Suprapubic skin (tissue), 4 donors: ENCODE results near the gene MAD1L1. TPM values are rescaled to one million over a fixed set of nuclear protein-coding genes. Genes with fewer than 3 reads are reported as not detected.

Experiments used
- DNase-seq, 2 donors: peaks; one replicate each; pipeline ENCODE4 v3.0.0-alpha.2; 2019; ENCODE audit warnings: low spot score in 2 of 2
- H3K27ac ChIP-seq: fragments of 200-600 bp; sonication (generic); one replicate; pipeline ENCODE4 v1.5.1; 2019
- H3K27me3 ChIP-seq: fragments of 200-600 bp; sonication (generic); one replicate; pipeline ENCODE4 v1.5.1; 2019
- H3K36me3 ChIP-seq: fragments of 200-600 bp; sonication (generic); one replicate; pipeline ENCODE4 v1.5.1; 2019
- H3K4me1 ChIP-seq: fragments of 200-600 bp; sonication (generic); one replicate; pipeline ENCODE4 v1.5.1; 2019
- H3K4me3 ChIP-seq: fragments of 200-600 bp; sonication (generic); one replicate; pipeline ENCODE4 v1.5.1; 2019; ENCODE audit warnings: mild to moderate bottlenecking
- H3K9me3 ChIP-seq: fragments of 200-600 bp; sonication (generic); one replicate; pipeline ENCODE4 v1.5.1; 2019
- CTCF ChIP-seq, 2 donors: fragments of 200-600 bp in 1 of 2; fragments of 450-650 bp in 1 of 2; sonication (generic) in 1 of 2; IDR thresholded peaks; one replicate each; pipeline ENCODE4 v1.5.1; 2016 to 2019; ENCODE audit warnings: antibody characterized with exemption in 2 of 2, mild to moderate bottlenecking in 1 of 2, moderate library complexity in 1 of 2
- EP300 ChIP-seq: sonication (generic); formaldehyde crosslinking; IDR thresholded peaks from one replicate; pipeline ENCODE4 v1.6.1; 2017; ENCODE audit warnings: antibody characterized with exemption
- POLR2A ChIP-seq, 2 donors: fragments of 450-650 bp; IDR thresholded peaks; one replicate each; pipeline ENCODE4 v1.6.1; 2017; ENCODE audit warnings: antibody characterized with exemption in 2 of 2, mild to moderate bottlenecking in 2 of 2, moderate library complexity in 2 of 2
- POLR2AphosphoS5 ChIP-seq, 3 donors: sonication (generic); formaldehyde crosslinking; IDR thresholded peaks; one replicate each; pipeline ENCODE4 v1.6.1; 2017; ENCODE audit warnings: antibody characterized with exemption in 3 of 3
- WGBS: methylation state at CpG from one replicate; pipeline ENCODE4 v1.1.5; 2018; 5-methylcytosine and 5-hydroxymethylcytosine counted together
- total RNA-seq, 4 donors: library from RNA; depleted of rRNA; stranded (reverse); fragments of >200 nt; gene quantifications; one replicate each; pipeline ENCODE4 v1.1.0, GENCODE V29; 2016

MAD1L1 gene
- total RNA-seq, 4 donors from 2014 or later: 53.2 to 69.8 (median 62.2) TPM

- H3K4me3 ChIP-seq: no peak overlapping the region
- no peak for TF ChIP-seq EP300
- no peak for TF ChIP-seq POLR2AphosphoS5 (IDR thresholded peaks at IDR 0.05)
- no peak for TF ChIP-seq POLR2A (IDR thresholded peaks at IDR 0.05)
- TF ChIP-seq CTCF (IDR thresholded peaks at IDR 0.05): no peak
- no peak overlapping the region for H3K27ac ChIP-seq
- H3K4me1 ChIP-seq: no peaks in the 10 kb centered on the region
- H3K36me3 ChIP-seq: no peaks in the 10 kb centered on the region
- DNase-seq: no peak
- peaks cover 12% of the 10 kb centered on the region for H3K27me3 ChIP-seq
- peaks cover 11% of the 10 kb centered on the region for H3K9me3 ChIP-seq
- WGBS: 33% methylated on average over 1 of the region's 1 CpG
These were observed 437.7 kb downstream of the MAD1L1 start for GRCh38 chr7:1794888-1795542.

- no peak overlapping the region for H3K4me3 ChIP-seq
- no peak for TF ChIP-seq POLR2A (IDR thresholded peaks at IDR 0.05)
- WGBS: 96% methylated on average over 18 of the region's 18 CpGs
- H3K27ac ChIP-seq: no peak overlapping the region
- H3K4me1 ChIP-seq: no peaks in the 10 kb centered on the region
- peaks cover 5% of the 10 kb centered on the region for H3K9me3 ChIP-seq
- no peaks in the 10 kb centered on the region for H3K27me3 ChIP-seq
- no peaks in the 10 kb centered on the region for H3K36me3 ChIP-seq
- DNase-seq: peak in 1 of 2 donors; percentile 20
These were observed 445.0 kb downstream of the MAD1L1 start for GRCh38 chr7:1787681-1788235.

GRCh38 chr7:1787241-1787640 lies 445.5 kb downstream of the MAD1L1 start:
- Histone ChIP-seq H3K9me3 (peaks cover 5% of the 10 kb centered on the region), H3K27me3 (no peaks in the 10 kb centered on the region), H3K36me3 (no peaks in the 10 kb centered on the region), H3K4me3 (no peak overlapping the region), H3K27ac (no peak overlapping the region), H3K4me1 (peaks cover 3% of the 10 kb centered on the region)
- TF ChIP-seq CTCF (IDR thresholded peaks at IDR 0.05) (no peak), EP300 (no peak), POLR2A (IDR thresholded peaks at IDR 0.05) (no peak), POLR2AphosphoS5 (IDR thresholded peaks at IDR 0.05) (no peak)
- peak in 1 of 2 donors; percentile 29 for DNase-seq
- WGBS: 85% methylated on average over 9 of the region's 9 CpGs

- TF ChIP-seq POLR2A (IDR thresholded peaks at IDR 0.05) (no peak), CTCF (IDR thresholded peaks at IDR 0.05) (no peak), EP300 (no peak), POLR2AphosphoS5 (IDR thresholded peaks at IDR 0.05) (no peak)
- no peaks in the 10 kb centered on the region for H3K36me3 ChIP-seq
- H3K27me3 ChIP-seq: no peaks in the 10 kb centered on the region
- no peak for DNase-seq
- H3K4me1 ChIP-seq: peaks cover 6% of the 10 kb centered on the region
- 98% methylated on average over 3 of the region's 3 CpGs for WGBS
- no peaks in the 10 kb centered on the region for H3K9me3 ChIP-seq
- no peak overlapping the region for H3K4me3 ChIP-seq
- no peak overlapping the region for H3K27ac ChIP-seq
These were observed 446.9 kb downstream of the MAD1L1 start for GRCh38 chr7:1785839-1786238.

- Histone ChIP-seq H3K27ac (no peak overlapping the region), H3K36me3 (no peaks in the 10 kb centered on the region), H3K4me3 (no peak overlapping the region), H3K9me3 (no peaks in the 10 kb centered on the region), H3K27me3 (peaks cover 5% of the 10 kb centered on the region), H3K4me1 (peaks cover 6% of the 10 kb centered on the region)
- 94% methylated on average over 12 of the region's 12 CpGs for WGBS
- DNase-seq: peak in 1 of 2 donors; percentile 15
- no peak for TF ChIP-seq POLR2AphosphoS5 (IDR thresholded peaks at IDR 0.05)
- no peak for TF ChIP-seq POLR2A (IDR thresholded peaks at IDR 0.05)
- no peak for TF ChIP-seq CTCF (IDR thresholded peaks at IDR 0.05)
- no peak for TF ChIP-seq EP300
These were observed 451.4 kb downstream of the MAD1L1 start for GRCh38 chr7:1781369-1781768.
